ENCODE results near the gene SCYL3.
A peak's percentile ranks its signal among the peaks of the same experiment; 100 is the strongest.
"Not testable (repeated sequence)": the region's sequence is repeated elsewhere in the genome, so short reads cannot be mapped to it uniquely, and the experiment has no call there.

The SCYL3 gene

GRCh38 chr1:169867012-169867675, 26.6 kb downstream of the SCYL3 start:
- DNase-seq, result no peak

- DNase-seq, result no peak
Measured at GRCh38 chr1:169866577-169866976, 27.1 kb downstream of the SCYL3 start.

GRCh38 chr1:169864531-169864930, 29.2 kb downstream of the SCYL3 start:
- not testable (repeated sequence) for DNase-seq

GRCh38 chr1:169860750-169861149, 32.9 kb downstream of the SCYL3 start:
- no peak for DNase-seq

- no peak for DNase-seq
Measured at GRCh38 chr1:169860187-169860586, 33.5 kb downstream of the SCYL3 start.

- no peak for DNase-seq
Measured at GRCh38 chr1:169859001-169859400, 34.7 kb downstream of the SCYL3 start.

GRCh38 chr1:169858467-169858866, 35.2 kb downstream of the SCYL3 start:
- DNase-seq, result no peak

- no peak for DNase-seq
Measured at GRCh38 chr1:169853341-169853740, 40.4 kb downstream of the SCYL3 start.

- DNase-seq, result peak; percentile 62
Measured at GRCh38 chr1:169849346-169850022, 44.2 kb downstream of the SCYL3 start.

GRCh38 chr1:169848456-169848855, 45.2 kb downstream of the SCYL3 start:
- no peak for DNase-seq

- DNase-seq, result no peak
Measured at GRCh38 chr1:169844941-169845608, 48.6 kb downstream of the SCYL3 start.

- DNase-seq, result no peak
Measured at GRCh38 chr1:169838942-169839341, 54.8 kb downstream of the SCYL3 start.

GRCh38 chr1:169836198-169836597, 57.5 kb downstream of the SCYL3 start:
- DNase-seq, result no peak

- DNase-seq, result no peak
Measured at GRCh38 chr1:169835647-169836046, 58.0 kb downstream of the SCYL3 start.

GRCh38 chr1:169834869-169835268, 58.8 kb downstream of the SCYL3 start:
- DNase-seq, result no peak

- no peak for DNase-seq
Measured at GRCh38 chr1:169833179-169833901, 60.4 kb downstream of the SCYL3 start.

GRCh38 chr1:169829671-169830070, 64.0 kb downstream of the SCYL3 start:
- no peak for DNase-seq

- no peak for DNase-seq
Measured at GRCh38 chr1:169824153-169824552, 69.5 kb downstream of the SCYL3 start.

- DNase-seq, result no peak
Measured at GRCh38 chr1:169821500-169821899, 72.2 kb downstream of the SCYL3 start.

GRCh38 chr1:169816617-169817016, 77.1 kb downstream of the SCYL3 start:
- DNase-seq, result no peak

GRCh38 chr1:169814265-169814664, 79.4 kb downstream of the SCYL3 start:
- no peak for DNase-seq

- DNase-seq, result no peak
Measured at GRCh38 chr1:169812131-169812530, 81.6 kb downstream of the SCYL3 start.

GRCh38 chr1:169811418-169812035, 82.2 kb downstream of the SCYL3 start:
- not testable (repeated sequence) for DNase-seq
